Hepatocyte (in vitro differentiated cells): ENCODE results near the gene CHST10. TPM values are rescaled to one million over a fixed set of nuclear protein-coding genes. Genes with fewer than 3 reads are reported as not detected.
"Not testable (repeated sequence)": the region's sequence is repeated elsewhere in the genome, so short reads cannot be mapped to it uniquely, and the experiment has no call there.

ENCODE experiments used
- DNase-seq: peaks from one replicate; pipeline ENCODE4 v3.0.0-alpha.2; 2016; ENCODE audit warnings: low spot score
- H2AFZ ChIP-seq: fragments of 200-600 bp; sonication (generic); 2 replicates; pipeline ENCODE4 v1.6.0; 2016; ENCODE audit warnings: antibody characterized with exemption, mild to moderate bottlenecking
- H3K27ac ChIP-seq: fragments of 200-600 bp; sonication (generic); 2 replicates; pipeline ENCODE4 v1.5.1; 2016; ENCODE audit warnings: mild to moderate bottlenecking
- H3K27me3 ChIP-seq: fragments of 200-600 bp; sonication (generic); 2 replicates; pipeline ENCODE4 v1.6.1; 2016
- H3K36me3 ChIP-seq: fragments of 200-600 bp; sonication (generic); replicated peaks from 2 replicates; pipeline ENCODE4 v1.5.1; 2016; ENCODE audit warnings: low read depth; ENCODE audit not compliant: insufficient read depth
- H3K4me1 ChIP-seq: fragments of 200-600 bp; sonication (generic); 2 replicates; pipeline ENCODE4 v1.5.1; 2016; ENCODE audit warnings: mild to moderate bottlenecking, moderate library complexity; ENCODE audit not compliant: insufficient read depth
- H3K4me2 ChIP-seq: fragments of 200-600 bp; sonication (generic); 2 replicates; pipeline ENCODE4 v1.6.0; 2016
- H3K4me3 ChIP-seq: fragments of 200-600 bp; sonication (generic); 2 replicates; pipeline ENCODE4 v1.5.1; 2016; ENCODE audit warnings: mild to moderate bottlenecking
- H3K79me2 ChIP-seq: fragments of 200-600 bp; sonication (generic); 2 replicates; pipeline ENCODE4 v1.6.0; 2017; ENCODE audit warnings: mild to moderate bottlenecking
- H3K9me2 ChIP-seq: fragments of 200-600 bp; sonication (generic); replicated peaks from 2 replicates; pipeline ENCODE4 v1.6.0; 2017; ENCODE audit warnings: mild to moderate bottlenecking; ENCODE audit not compliant: insufficient read depth
- H3K9me3 ChIP-seq: fragments of 200-600 bp; sonication (generic); 2 replicates; pipeline ENCODE4 v1.5.1; 2016; ENCODE audit warnings: low read depth, mild to moderate bottlenecking
- H4K20me1 ChIP-seq: fragments of 200-600 bp; sonication (generic); 2 replicates; pipeline ENCODE4 v1.6.0; 2016; ENCODE audit warnings: mild to moderate bottlenecking; ENCODE audit not compliant: insufficient read depth, poor library complexity, severe bottlenecking
- CTCF ChIP-seq: fragments of 200-600 bp; sonication (generic); IDR thresholded peaks from 2 replicates; pipeline ENCODE4 v1.5.1; 2016; ENCODE audit warnings: antibody characterized with exemption, mild to moderate bottlenecking; ENCODE audit not compliant: poor library complexity
- EZH2 ChIP-seq: fragments of 200-600 bp; sonication (generic); IDR thresholded peaks from 2 replicates; pipeline ENCODE4 v1.6.1; 2016; ENCODE audit warnings: antibody characterized with exemption, mild to moderate bottlenecking, borderline replicate concordance
- EZH2phosphoT487 ChIP-seq: fragments of 200-600 bp; sonication (generic); IDR thresholded peaks from one replicate; pipeline ENCODE4 v1.6.1; 2018; ENCODE audit warnings: antibody characterized with exemption, mild to moderate bottlenecking, low read depth, moderate library complexity; ENCODE audit not compliant: unreplicated experiment, severe bottlenecking
- WGBS: methylation state at CpG from one replicate; pipeline ENCODE4 v1.1.6; 2016; ENCODE audit warnings: low lambda C conversion rate; ENCODE audit errors: missing lambda C conversion rate; 5-methylcytosine and 5-hydroxymethylcytosine counted together
- polyA plus RNA-seq: library from polyadenylated mRNA; unstranded; fragments of >200 nt; fragmentation: Nextera tagmentation; extraction: Ambion mirVana; gene quantifications from 2 replicates; pipeline ENCODE4 v1.2.1, GENCODE V29; 2016
- total RNA-seq: library from RNA; depleted of rRNA; stranded (reverse); fragments of >200 nt; gene quantifications from 2 replicates; pipeline ENCODE4 v1.2.3, GENCODE V29; 2014

Gene CHST10
- total and polyA plus RNA-seq, 2 experiments from 2014 or later: 8.0 to 15.3 TPM

DNA sequence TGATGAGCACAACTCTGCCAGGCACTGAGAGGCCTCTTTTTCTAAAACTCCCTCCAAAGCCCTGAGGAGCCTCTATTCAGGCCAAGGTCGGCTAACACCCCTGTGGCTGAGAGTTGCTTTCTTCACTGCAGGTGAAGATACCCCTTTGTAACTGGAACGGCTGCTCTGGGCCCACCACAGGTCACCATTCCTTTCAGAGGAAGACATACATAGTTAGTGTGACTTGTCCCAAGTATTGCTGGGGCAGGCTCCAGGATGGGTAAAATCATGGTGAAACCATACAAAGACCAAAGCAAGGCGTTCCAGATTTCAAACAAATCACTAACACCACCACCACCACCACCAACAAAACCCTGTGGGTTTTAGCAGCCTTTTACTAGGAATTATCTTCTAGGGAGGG is 36.8 kb downstream of the CHST10 start:
- 91% methylated on average over 3 of the region's 3 CpGs for WGBS
- no peaks in the 10 kb centered on the region for H4K20me1 ChIP-seq
- no peak overlapping the region for H3K4me3 ChIP-seq
- no peaks in the 10 kb centered on the region for H3K9me2 ChIP-seq
- no peaks in the 10 kb centered on the region for H3K36me3 ChIP-seq
- H3K9me3 ChIP-seq: no peaks in the 10 kb centered on the region
- TF ChIP-seq EZH2: no peak
- TF ChIP-seq EZH2phosphoT487: no peak
- TF ChIP-seq CTCF: no peak
- no peak overlapping the region for H3K27ac ChIP-seq
- no peak overlapping the region for H3K4me2 ChIP-seq
- DNase-seq: no peak
- no peak overlapping the region for H2AFZ ChIP-seq
- no peaks in the 10 kb centered on the region for H3K27me3 ChIP-seq
- H3K4me1 ChIP-seq: no peaks in the 10 kb centered on the region
- H3K79me2 ChIP-seq: no peaks in the 10 kb centered on the region

- no peak for DNase-seq
- H3K27me3 ChIP-seq: no peaks in the 10 kb centered on the region
- H3K4me1 ChIP-seq: no peaks in the 10 kb centered on the region
- H3K4me3 ChIP-seq: no peak overlapping the region
- no peaks in the 10 kb centered on the region for H3K36me3 ChIP-seq
- no peaks in the 10 kb centered on the region for H3K9me2 ChIP-seq
- no peaks in the 10 kb centered on the region for H3K9me3 ChIP-seq
- no peak for TF ChIP-seq EZH2phosphoT487
- TF ChIP-seq EZH2: no peak
- TF ChIP-seq CTCF: no peak
- H3K27ac ChIP-seq: no peak overlapping the region
- H3K4me2 ChIP-seq: no peak overlapping the region
- no peaks in the 10 kb centered on the region for H3K79me2 ChIP-seq
- WGBS: 92% methylated on average over 7 of the region's 7 CpGs
- no peak overlapping the region for H2AFZ ChIP-seq
- no peaks in the 10 kb centered on the region for H4K20me1 ChIP-seq
Measured at GRCh38 chr2:100376836-100377235, 40.6 kb downstream of the CHST10 start.

DNA sequence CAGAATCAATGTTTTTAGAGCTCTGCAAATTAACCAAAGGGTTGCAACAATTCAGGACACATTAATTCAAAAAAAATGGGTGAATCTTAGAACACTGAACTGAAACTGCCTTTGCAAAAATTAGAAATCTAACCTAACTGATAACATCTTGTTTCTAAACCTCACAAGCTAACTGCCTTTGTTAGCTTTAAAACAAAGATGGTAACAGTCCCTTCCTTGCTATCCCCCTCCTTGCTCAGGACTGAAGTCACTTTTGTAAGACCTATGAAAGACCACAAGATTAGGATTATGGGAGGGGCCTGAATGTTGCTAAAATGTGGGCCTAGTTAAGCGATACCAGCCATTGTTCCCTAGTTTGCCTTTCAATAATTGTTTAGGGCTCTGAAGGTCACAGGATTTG is 50.3 kb downstream of the CHST10 start:
- Histone ChIP-seq H3K9me2 (no peaks in the 10 kb centered on the region), H3K4me3 (no peak overlapping the region), H3K27me3 (no peaks in the 10 kb centered on the region), H2AFZ (no peak overlapping the region), H3K36me3 (no peaks in the 10 kb centered on the region), H4K20me1 (no peaks in the 10 kb centered on the region), H3K9me3 (peaks cover 4% of the 10 kb centered on the region), H3K27ac (no peak overlapping the region), H3K79me2 (no peaks in the 10 kb centered on the region), H3K4me1 (no peaks in the 10 kb centered on the region), H3K4me2 (no peak overlapping the region)
- no peak for DNase-seq
- TF ChIP-seq EZH2phosphoT487 (no peak), CTCF (no peak), EZH2 (no peak)
- 68% methylated on average over 1 of the region's 1 CpG for WGBS

DNA sequence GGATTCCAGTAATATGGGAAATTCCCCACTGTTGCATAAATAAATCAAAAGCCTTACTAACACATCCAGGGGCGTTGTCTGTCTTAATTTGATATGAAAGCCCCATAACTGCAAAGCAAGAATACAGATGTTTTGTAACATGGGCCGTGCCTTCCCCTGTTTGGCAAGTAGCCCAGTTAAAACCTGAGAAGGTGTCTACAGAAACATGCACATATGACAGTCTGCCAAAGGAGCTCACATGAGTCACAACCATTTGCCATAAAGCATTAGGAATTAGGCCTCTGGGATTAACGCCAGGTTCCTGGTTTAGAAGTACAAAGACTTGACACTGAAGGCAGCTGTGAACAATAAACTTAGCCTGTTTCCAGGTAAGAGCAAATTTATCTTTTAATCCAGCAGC is 52.0 kb downstream of the CHST10 start:
- Histone ChIP-seq H3K4me2 (no peak overlapping the region), H3K27me3 (no peaks in the 10 kb centered on the region), H3K4me3 (no peak overlapping the region), H2AFZ (no peak overlapping the region), H4K20me1 (no peaks in the 10 kb centered on the region), H3K79me2 (no peaks in the 10 kb centered on the region), H3K4me1 (no peaks in the 10 kb centered on the region), H3K36me3 (no peaks in the 10 kb centered on the region), H3K9me2 (no peaks in the 10 kb centered on the region), H3K27ac (no peak overlapping the region), H3K9me3 (no peaks in the 10 kb centered on the region)
- DNase-seq: peak; percentile 67
- 63% methylated on average over 3 of the region's 3 CpGs for WGBS
- TF ChIP-seq CTCF: no peak

DNA sequence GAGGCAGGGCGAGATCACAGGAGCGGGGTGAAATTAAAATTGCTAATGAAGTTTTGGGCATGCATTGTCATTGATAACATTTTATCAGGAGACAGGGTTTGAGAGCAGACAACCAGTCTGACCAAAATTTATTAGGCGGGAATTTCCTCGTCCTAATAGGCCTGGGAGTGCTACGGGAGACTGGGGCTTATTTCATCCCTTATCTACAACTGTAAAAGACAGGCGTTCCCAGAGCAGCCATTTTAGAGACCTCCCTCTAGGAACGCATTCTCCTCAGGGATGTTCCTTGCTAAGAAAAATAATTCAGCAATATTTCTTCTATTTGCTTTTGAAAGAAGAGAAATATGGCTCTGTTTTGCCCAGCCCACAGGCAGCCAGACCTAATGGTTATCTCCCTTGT is 55.2 kb downstream of the CHST10 start:
- 91% methylated on average over 7 of the region's 7 CpGs for WGBS

More for the DNA sequence above, 55.2 kb downstream of the CHST10 start:
- not testable (repeated sequence) for H3K36me3 ChIP-seq, DNase-seq, H3K79me2 ChIP-seq, H4K20me1 ChIP-seq, H3K4me2 ChIP-seq, H3K9me3 ChIP-seq, H3K4me3 ChIP-seq, H3K27me3 ChIP-seq, H3K9me2 ChIP-seq, H3K27ac ChIP-seq, H3K4me1 ChIP-seq, H2AFZ ChIP-seq
